GM12873 (cell line): ENCODE results near the gene DNTTIP2.

Source experiments
- CTCF ChIP-seq: IDR thresholded peaks from 2 replicates; pipeline ENCODE4 v1.5.1; 2012; ENCODE audit warnings: low read depth, mild to moderate bottlenecking, moderate library complexity, low read length, control low read depth; ENCODE audit not compliant: insufficient read depth; ENCODE audit errors: missing control alignments

Gene DNTTIP2

GRCh38 chr1:93874025-93874651 lies 4.9 kb downstream of the DNTTIP2 start:
- TF ChIP-seq CTCF, result peak; percentile 63

- TF ChIP-seq CTCF, result no peak
These were observed 7.6 kb downstream of the DNTTIP2 start for GRCh38 chr1:93871366-93871765.

- TF ChIP-seq CTCF, result no peak
These were observed 9.4 kb downstream of the DNTTIP2 start for GRCh38 chr1:93869653-93870052.

GRCh38 chr1:93865253-93865652 lies 13.8 kb downstream of the DNTTIP2 start:
- TF ChIP-seq CTCF, result no peak

- TF ChIP-seq CTCF, result no peak
These were observed 14.8 kb downstream of the DNTTIP2 start for GRCh38 chr1:93864175-93864574.

GRCh38 chr1:93853940-93854339 lies 25.1 kb downstream of the DNTTIP2 start:
- no peak for TF ChIP-seq CTCF

GRCh38 chr1:93851878-93852277 lies 27.1 kb downstream of the DNTTIP2 start:
- no peak for TF ChIP-seq CTCF
